HK-2 (cell line): ENCODE results near the gene EHD1.

ENCODE experiments used
- DNase-seq: peaks from one replicate; pipeline ENCODE4 v3.0.0-alpha.2; 2018; ENCODE audit not compliant: unreplicated experiment

The EHD1 gene

DNA sequence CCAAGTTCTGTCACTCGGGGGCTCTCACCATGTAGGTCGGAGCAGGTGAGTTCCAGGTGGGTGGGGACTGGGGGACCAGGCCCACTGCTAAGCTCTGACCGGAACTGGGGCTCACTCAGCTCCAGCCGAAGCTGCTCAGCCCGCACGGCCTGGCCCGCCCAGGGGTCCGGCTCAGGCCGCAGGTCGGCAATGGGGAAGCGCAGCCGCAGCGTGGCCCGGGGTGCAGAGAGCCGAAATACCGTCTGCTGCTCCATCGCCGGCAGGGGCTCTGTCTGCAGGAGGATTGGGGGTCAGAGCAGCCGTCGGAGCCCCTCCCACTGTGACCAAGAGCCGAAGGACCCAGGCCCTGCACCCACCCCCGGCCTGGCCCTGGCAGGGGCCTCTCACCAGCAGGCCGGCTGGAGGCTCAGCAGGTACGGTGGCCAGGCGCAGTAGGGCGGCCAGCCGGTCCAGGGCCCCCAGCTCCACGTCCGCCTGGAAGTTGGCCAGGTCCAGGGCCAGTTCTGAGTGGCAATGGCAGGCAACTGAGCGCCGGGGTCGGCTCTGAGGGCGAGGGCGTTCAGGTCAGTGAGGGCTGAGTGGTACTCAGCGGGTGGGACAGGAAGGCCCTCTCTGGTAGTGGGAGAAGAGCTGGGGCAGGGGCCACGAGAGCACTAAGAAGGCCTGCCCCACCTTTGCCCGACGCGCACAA is 31.4 kb upstream of the EHD1 start:
- DNase-seq = no peak

DNA sequence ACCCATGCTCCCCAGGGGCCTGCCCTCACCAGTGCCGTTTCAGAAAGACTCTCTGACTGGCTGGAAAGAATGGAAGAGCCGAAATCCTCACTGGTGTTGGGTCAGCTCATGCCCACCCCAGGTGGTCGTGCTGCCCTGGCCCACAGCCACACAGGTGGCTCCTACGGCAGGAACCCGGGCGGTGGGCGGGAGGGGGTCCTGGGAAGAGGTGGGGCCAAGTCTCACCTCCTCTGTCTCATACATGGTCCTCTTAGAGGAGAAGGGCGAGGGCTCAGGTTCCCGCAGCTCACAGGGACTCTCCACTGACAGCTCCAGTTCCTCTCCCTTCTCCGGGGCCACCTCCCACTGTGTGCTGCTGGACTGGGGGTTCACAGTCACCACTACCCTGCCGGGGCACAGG is 30.3 kb upstream of the EHD1 start:
- no peak for DNase-seq

DNA sequence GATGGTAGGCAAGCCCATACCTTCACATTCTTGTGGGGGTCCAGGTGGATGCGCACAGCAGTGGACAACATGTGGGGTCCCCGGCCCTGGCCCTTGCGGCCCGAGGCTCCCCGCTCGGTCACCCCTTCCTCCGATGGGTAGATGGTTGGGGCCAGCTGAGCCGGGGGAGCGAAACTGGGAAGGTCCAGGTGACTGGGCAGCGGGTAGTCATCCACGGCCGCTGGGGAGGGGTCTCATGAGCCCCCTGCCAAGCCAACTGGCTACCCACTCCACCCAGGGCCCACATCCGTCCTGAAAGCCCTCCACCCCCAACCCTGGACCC is 27.9 kb upstream of the EHD1 start:
- DNase-seq = no peak

DNA sequence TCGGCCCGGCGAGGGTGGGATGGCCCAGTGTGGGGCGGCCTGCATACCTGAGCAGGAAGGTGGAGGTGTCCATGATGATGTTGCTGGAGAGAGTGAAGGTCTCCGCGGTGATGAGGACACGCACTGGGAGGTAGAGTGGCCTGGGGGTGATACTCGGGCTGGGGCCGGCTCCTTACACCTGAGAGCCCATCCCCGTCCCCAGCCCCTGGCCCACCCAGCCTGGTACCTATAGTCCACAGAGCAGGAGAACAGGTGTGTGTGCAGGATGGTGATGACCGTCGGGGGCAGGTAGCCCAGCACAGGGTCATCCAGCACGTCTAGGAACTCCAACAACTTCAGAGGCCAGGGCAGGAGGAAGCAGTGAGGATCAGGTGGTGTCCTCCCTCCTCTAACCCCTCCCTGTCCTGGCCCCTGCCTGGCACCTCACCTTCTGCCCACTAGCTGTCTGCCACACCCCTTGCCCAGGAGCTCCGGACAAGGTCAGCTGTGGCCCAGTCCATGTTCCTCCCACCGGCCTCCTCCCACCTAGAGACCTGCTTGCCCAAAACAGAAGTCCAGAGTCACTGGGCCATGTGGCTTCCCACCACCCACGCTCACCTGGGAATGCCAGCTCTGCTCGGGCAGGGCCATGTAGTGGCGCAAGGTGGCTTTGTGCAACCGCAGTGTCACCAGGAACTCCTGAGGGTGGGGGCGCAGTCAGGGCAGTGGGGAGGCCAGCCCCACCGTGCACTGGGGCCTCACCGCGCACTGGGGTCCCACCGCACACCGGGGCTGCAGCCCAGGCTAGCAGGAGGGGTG is 27.3 kb upstream of the EHD1 start:
- no peak for DNase-seq

DNA sequence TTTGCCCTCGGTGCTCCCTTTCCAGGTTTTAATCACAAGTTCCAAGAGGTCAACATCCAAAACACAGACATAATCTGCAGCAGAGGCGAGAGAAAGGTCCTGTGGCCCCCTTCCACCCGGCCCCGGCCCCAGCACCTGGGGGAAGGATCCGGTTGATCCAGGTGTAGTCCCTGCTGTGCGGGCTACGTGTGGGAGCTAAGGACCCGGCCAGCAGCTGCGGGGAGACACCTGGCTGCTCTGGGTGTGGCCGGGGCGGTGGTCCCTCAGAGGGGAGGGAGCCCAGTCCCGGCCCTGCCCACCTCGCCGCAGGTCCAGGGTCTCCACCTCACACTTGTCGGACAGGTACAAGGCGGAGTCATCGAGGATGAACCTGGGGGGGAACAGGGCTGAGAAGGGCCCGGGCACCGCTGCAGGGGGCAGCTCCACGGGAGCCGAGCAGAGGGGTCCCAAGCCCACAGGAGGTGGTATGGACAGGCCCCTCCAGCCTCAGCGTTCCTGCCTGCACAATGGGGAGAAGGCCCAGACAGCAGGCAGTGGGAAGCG is 24.9 kb upstream of the EHD1 start:
- DNase-seq = no peak

DNA sequence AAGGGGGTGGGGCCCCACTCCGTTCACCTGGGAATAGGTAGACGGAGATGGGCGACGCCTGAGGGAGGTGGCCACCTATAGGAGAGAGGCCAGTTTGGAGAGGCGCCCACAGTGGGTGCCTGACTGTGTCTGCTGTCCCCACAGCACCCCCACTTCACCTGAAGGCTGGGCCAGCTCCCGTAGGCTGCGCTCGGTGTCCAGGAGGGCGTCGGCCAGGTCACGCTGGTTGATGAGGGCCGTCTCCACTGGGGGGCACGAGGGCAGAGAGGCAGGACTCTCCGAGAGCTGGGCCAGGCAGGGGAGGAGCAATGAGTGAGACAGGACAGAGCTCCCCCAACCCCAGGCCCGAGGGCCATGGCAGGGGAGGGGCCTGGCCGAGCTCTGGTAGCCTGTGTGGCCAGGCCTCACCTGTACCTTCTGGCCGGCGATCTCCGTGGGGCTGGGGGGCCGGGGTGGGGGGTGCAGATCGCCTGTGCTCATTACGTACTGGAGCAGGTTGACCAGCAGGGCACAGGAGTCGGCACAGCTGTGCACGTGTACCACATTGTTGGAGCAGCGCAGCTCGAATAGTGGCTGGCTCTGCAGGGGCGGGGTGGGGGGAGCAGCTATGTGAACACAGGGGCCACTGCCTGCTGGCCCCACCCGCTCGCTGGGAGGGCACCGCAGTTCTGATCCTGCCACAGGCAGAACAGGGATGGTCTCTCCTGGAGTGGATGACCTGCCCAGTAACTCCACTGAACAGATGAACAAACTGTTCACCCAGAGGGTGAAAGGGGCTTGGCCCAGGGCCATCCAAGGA is 23.9 kb upstream of the EHD1 start:
- DNase-seq = no peak

DNA sequence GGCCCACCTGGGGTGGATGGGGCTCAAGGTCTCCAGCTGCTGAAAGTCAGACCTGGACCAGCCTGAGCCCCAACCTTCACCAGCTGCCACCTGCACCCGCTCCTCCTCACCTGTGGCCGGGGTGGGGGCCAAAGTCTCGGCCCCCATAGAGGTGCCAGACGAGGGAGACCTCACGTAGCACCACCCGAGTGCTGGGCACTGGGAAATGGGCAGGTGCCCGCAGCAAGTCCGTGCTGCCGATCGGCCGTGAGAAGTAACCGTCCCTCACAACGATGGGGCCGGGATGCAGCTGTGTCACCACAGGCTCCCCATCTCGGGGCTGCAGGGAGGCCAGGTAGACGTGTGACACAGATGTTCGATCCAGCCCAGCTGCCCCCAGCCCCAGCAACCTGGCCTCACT is 22.4 kb upstream of the EHD1 start:
- DNase-seq = no peak

DNA sequence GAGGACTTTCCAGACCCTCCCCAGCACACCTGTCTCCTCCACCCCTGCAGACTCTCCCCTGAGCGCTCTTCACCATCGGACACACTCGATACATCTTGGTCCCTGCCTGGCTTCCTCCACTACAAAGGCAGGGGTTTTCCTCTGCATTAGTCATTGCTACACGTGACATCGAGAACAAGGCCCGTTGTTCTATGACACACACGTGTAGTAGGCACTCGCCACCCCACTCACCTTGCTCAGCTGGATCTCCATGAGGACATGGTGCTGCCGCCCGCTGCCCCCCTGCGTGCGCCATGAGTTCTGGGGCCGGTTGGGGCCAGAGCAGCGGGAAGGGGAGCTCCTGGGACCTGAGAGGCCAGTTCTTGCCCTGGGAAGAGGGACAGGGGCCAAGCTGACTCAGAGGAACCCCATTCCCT is 21.9 kb upstream of the EHD1 start:
- peak; percentile 27 for DNase-seq

DNA sequence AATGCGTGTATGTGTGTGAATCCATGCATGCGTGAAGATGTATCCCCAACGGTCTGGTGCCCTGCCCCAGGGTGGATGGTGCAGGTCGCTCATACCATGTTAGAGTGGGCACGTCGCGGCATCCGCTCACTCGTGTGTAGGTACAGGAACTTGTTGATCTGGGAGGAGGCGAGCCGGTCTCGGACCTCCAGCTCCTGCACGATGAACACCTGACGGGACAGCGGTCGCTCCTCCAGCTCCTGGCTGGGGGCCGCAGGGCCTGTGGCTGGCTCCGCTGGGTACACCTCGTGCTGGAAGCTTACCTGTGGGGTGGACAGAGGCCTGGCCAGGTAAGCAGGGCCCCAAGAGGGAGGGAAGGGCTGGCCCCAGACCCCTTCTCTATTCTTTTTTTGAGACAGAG is 20.1 kb upstream of the EHD1 start:
- no peak for DNase-seq

DNA sequence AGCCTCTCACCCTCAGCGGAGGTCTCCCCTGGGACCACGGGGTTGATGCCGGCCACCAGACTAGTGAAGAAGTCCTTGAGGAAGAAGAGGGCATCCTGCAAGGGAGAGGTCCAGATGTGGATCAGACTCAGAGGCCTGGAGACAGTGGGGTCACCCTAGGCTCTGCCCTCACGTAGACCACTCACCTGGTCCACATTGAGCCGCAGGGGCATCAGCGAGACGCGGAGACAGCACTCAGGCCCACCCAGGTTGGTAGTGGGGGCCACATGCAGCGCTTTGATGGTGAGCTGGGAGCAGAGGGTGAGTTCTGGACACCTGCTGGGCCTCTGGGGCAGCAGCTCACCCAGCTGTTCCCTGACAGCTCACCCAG is 19.6 kb upstream of the EHD1 start:
- DNase-seq = no peak

DNA sequence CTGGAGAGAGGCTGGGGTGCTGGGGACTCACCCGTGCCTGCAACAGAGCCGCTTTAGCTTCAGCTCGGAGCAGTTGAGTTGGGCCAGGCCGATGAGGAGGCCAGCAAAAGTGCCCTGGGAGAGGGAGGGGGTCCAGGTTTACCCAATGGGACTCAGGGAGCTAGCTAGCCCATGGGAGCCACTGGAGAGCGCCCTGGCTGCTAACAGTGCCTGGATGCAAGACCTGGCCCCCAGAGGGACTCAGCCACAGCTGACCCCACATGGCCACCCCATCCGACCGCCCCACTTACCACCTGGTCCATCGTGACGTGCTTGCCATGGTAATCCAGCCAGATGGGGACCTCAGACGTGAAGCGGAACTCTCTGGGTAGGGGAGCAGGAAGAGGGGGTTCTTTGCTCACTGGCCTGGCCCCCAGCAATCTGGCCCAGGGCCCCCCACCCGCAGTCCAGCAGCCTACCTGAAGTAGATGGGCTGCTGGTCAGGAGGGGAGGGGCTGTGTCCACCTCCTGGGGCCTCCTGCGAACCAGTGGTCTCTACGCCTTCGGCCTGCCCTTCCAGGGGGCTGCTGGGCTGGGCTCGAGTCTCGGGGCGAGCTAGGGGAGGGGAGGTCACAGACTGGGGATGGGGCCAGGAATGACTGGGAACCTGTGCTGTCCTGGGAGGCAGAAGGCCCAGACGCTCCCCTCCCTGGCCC is 19.1 kb upstream of the EHD1 start:
- DNase-seq = no peak

DNA sequence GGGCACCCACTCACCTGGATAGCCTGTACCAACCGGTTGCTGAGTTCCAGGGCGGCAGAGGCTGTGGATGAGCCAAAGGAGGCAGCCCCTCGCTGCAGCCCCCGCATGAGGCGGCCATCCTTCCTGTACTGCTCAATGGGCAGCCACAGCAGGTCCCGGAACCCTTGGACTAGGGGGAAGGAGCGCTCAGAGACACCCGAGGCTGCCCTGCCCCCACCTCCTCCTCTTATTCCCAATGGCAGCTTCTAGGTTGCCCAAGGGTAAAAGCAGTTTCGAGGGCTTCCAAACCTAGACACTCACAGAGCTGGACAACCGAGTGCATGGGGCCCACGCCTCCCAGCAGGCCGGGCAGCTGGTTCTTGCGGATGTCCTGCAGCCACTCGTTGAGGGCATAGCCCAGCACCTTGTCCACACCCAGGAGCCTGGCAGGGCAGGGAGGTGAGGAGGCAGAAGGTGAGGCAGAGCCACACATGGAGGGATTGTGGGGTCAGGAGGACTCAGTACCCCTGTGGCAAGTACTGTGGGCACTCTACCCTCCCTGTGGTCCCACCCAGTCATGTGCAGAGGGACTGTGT is 18.1 kb upstream of the EHD1 start:
- no peak for DNase-seq

DNA sequence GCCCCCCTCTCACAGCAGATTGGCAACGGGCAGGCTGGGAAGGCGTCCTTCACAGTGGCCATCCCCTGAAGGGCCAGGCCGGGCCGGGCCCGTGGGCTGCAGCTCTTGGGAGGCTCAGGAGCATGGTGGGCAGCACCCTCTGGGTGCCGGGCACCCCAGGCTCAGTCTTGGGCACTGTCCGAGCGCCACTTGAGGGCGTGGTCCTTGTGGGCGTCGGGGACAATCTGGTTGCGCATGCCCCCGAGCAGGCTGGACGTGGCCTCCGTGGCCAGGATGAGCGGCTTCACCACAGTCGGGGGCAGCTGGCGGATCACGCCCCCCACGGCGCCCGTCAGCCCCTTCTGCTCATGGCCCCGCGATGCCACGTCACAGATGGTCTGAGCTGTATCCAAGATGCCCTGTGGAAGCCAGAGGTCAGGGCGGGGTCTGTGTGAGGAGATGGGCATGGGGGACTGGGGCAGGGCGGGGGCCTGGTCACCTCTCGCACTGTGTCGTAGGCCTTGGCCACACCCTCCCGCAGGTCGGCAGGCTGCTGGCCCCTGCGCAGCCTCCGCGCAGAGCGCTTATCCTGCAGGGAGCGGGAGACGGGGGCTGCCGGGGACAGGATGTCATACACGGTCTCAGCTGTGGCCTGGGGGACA is 16.5 kb upstream of the EHD1 start:
- DNase-seq = no peak

DNA sequence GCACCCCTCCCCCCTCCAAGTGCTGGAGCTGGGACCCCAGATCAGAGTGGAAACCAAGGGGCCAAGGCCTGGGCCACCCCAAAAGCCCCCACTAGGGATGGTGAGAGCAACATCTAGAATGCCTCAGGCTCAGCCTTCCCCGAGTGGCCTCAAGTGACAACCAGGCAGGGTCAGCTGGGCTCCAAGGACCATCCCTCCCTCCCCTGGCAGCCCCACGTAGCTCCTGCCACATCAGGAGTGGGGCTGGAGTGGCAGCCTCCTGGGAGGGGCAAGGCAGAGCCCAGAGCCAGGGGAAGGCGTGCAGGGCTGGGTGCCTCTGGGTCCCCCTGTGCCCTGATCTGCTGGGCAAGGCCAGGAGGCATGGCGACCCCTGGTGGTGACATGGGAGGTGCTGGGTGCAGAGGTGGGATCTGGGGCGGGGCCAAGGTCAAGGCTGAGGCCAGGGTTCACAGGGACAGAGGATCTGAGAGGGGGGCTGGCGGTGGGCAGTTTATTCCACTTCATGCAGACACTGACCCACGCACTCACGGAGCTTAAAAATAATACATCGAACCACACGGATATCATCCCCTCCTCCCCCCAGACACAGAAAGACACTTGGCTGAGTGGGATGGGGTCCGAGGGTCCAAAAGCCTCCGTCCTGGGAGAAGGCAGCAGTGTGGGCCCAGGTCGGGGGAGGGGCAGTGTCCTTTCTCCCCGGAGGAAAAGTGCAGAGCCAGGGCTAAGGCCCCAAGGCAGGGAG is 15.8 kb upstream of the EHD1 start:
- peak; percentile 79 for DNase-seq

DNA sequence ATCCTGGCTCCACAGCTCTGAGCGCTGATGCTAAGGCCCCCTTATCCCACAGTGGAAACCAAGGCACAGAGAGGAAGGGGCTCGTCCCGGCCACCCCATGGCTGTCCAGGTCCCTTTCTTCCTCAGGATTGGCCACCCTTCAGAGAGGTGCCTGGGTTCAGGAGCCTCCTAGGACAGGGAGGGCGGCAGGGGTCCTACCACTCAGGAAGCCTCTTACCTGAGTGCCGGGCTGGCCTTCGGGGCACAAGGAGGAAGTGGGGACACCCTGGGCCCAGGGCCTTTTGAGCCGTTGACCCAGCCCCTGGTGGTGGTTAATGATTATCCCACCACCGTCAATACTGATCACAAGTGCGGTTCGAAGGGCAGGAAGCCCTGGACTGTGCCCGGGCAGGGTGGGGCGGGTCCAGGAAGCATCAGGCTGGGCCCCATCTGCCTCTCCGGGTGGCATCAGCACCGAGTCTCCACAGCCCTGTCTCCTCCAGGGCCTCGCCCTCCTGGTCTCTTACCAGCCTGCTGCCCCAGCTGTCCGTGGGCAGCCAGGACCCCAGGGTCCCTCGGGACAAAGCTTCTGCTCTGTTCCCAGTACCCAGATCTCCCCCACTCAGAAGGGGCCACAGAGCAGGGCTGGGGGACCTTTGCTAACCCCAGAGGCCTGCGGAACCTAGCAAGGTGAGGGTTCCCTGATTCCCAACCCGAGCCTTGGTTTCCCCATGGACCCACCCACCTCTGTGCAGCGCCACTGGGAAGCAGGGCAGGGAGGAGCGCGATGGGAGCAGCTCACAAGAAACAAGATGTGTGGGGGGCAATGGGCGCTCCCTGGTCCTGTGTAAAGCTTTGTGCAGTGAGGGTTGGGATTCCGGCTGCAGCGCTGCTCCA is 15.0 kb upstream of the EHD1 start:
- DNase-seq = no peak

DNA sequence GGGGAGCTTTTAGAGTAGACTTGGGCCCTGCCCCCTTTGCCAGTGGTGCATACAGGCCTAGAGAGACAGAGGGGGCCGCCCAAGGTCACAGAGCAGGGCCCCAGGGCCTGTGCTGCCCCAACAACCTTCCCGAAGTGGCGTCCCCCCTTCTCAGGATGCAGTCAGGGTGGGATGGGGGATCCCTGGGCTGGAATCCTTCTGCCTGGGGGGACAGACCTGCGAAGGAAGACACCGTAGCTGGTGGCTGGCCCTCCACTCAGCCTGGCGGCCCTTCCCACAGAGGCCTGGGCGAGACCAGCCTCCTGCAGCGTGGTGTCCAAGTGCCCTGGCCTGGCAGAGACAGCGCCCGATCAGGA is 14.4 kb upstream of the EHD1 start:
- no peak for DNase-seq

DNA sequence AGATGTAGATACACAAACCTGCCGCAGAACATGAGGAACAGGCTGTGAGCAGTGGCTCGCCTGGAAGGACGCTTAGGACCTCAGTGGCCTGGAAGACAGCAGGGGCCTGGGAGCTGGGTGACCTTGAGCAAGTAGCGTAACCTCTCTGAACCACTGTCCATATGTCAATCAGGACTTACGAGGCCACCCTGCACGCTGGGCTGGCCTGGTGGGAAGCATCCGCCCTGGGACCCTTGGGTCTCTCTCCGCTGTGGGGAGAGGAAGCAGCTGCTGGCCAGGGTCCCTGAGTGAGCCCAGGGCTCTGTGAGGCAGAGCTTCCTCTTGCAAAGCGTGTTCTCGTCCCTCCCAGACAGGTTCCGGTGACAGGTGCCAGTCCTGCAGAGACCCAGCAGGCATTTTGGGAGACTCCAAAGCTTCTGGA is 14.0 kb upstream of the EHD1 start:
- DNase-seq = no peak

DNA sequence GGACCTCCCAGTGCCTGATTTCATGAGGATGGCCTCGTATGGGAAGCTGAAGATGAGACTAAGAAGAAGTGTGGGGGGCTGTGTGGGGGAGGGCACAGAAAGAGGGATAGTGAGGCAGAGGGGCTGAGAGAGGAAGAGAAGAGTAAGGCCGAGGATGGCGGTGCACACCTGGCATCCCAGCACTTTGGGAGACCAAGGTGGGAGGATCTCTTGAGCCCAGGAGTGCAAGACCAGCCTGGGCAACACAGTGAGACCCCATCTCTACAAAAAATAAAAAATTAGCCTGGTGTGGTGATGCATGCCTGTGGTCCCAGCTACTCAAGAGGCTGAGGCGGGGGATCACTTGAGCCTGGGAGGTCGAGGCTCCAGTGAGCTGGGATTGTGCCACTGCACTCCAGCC is 13.5 kb upstream of the EHD1 start:
- no peak for DNase-seq

DNA sequence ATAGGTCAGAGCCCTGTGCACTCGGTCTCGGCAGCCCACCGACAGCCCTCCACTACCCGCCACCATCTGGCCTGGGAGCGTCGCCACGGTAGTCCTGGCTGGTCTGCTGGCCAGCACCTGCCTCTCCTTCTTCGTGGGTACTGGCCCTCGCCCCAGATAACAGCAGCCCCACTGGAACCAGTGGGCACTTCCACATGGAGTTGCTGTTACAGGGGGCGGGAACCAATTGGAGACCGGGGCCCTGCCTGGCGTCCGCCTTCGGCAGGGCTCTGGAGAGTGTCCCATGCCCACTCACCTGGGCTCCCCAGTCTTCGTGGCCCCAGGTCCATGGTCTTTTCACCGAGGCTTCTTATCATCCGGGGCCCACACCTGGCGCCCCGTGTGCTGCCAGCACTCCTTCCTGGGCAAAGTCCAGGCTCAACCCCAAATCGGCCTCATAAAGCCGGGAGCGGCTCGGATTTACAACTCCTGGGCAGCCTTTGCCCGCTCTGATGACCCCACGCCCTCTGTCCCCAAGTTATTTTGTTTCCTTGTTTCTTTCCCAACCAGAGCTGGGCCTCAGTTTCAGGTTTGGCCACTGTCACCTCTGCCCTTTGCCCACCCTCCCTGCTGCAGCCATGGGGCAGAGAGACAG is 12.9 kb upstream of the EHD1 start:
- no peak for DNase-seq
